Measurements from ENCODE around the gene VWA8. TPM values are rescaled to one million over a fixed set of nuclear protein-coding genes. Genes with fewer than 3 reads are reported as not detected.
A peak's percentile ranks its signal among the peaks of the same experiment; 100 is the strongest.
"Not testable (repeated sequence)": the region's sequence is repeated elsewhere in the genome, so short reads cannot be mapped to it uniquely, and the experiment has no call there.

The VWA8 gene
- total RNA-seq, 1 experiment from 2014 or later, result 7.3 TPM

GRCh38 chr13:41751277-41751676 is 209.6 kb downstream of the VWA8 start:
- DNase-seq (ENCODE audit: low read depth), result no peak

- DNase-seq (ENCODE audit: low read depth), result peak; percentile 83
Measured at GRCh38 chr13:41746259-41746658, 214.7 kb downstream of the VWA8 start.

- not testable (repeated sequence) for DNase-seq (ENCODE audit: low read depth)
Measured at GRCh38 chr13:41745496-41745895, 215.4 kb downstream of the VWA8 start.

- DNase-seq (ENCODE audit: low read depth), result no peak
Measured at GRCh38 chr13:41742917-41743552, 217.9 kb downstream of the VWA8 start.

- DNase-seq (ENCODE audit: low read depth), result no peak
Measured at GRCh38 chr13:41740479-41740878, 220.4 kb downstream of the VWA8 start.

GRCh38 chr13:41722684-41723535 is 238.0 kb downstream of the VWA8 start:
- no peak for DNase-seq (ENCODE audit: low read depth)

GRCh38 chr13:41720839-41721561 is 239.9 kb downstream of the VWA8 start:
- no peak for DNase-seq (ENCODE audit: low read depth)

GRCh38 chr13:41716236-41716635 is 244.7 kb downstream of the VWA8 start:
- no peak for DNase-seq (ENCODE audit: low read depth)

GRCh38 chr13:41713405-41713804 is 247.5 kb downstream of the VWA8 start:
- DNase-seq (ENCODE audit: low read depth), result no peak

GRCh38 chr13:41710771-41711170 is 250.1 kb downstream of the VWA8 start:
- DNase-seq (ENCODE audit: low read depth), result no peak

GRCh38 chr13:41709511-41709910 is 251.4 kb downstream of the VWA8 start:
- DNase-seq (ENCODE audit: low read depth), result peak; percentile 37

- no peak for DNase-seq (ENCODE audit: low read depth)
Measured at GRCh38 chr13:41708713-41709112, 252.2 kb downstream of the VWA8 start.

- no peak for DNase-seq (ENCODE audit: low read depth)
Measured at GRCh38 chr13:41707194-41707821, 253.6 kb downstream of the VWA8 start.

- DNase-seq (ENCODE audit: low read depth), result no peak
Measured at GRCh38 chr13:41706152-41706551, 254.8 kb downstream of the VWA8 start.

- no peak for DNase-seq (ENCODE audit: low read depth)
Measured at GRCh38 chr13:41702540-41702939, 258.4 kb downstream of the VWA8 start.

GRCh38 chr13:41701676-41702075 is 259.2 kb downstream of the VWA8 start:
- no peak for DNase-seq (ENCODE audit: low read depth)

- DNase-seq (ENCODE audit: low read depth), result peak; percentile 52
Measured at GRCh38 chr13:41700790-41701310, 260.1 kb downstream of the VWA8 start.

- DNase-seq (ENCODE audit: low read depth), result no peak
Measured at GRCh38 chr13:41699759-41700158, 261.1 kb downstream of the VWA8 start.

GRCh38 chr13:41697578-41697977 is 263.3 kb downstream of the VWA8 start:
- no peak for DNase-seq (ENCODE audit: low read depth)

- DNase-seq (ENCODE audit: low read depth), result peak; percentile 52
Measured at GRCh38 chr13:41696163-41697003, 264.5 kb downstream of the VWA8 start.

All from HT1080 (cell line).